GM12872 (cell line): ENCODE results near the gene FMN1.

Experiments
- TF ChIP-seq, protein P1 (sequence below): IDR thresholded peaks from 3 replicates; pipeline ENCODE4 v1.5.1; 2011; ENCODE audit warnings: low read depth, mild to moderate bottlenecking, low read length, moderate library complexity; ENCODE audit not compliant: insufficient read depth

Gene FMN1

GRCh38 chr15:32878869-32879805, 315.4 kb downstream of the FMN1 start:
- TF ChIP-seq, protein P1, sequence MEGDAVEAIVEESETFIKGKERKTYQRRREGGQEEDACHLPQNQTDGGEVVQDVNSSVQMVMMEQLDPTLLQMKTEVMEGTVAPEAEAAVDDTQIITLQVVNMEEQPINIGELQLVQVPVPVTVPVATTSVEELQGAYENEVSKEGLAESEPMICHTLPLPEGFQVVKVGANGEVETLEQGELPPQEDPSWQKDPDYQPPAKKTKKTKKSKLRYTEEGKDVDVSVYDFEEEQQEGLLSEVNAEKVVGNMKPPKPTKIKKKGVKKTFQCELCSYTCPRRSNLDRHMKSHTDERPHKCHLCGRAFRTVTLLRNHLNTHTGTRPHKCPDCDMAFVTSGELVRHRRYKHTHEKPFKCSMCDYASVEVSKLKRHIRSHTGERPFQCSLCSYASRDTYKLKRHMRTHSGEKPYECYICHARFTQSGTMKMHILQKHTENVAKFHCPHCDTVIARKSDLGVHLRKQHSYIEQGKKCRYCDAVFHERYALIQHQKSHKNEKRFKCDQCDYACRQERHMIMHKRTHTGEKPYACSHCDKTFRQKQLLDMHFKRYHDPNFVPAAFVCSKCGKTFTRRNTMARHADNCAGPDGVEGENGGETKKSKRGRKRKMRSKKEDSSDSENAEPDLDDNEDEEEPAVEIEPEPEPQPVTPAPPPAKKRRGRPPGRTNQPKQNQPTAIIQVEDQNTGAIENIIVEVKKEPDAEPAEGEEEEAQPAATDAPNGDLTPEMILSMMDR: no peak

- TF ChIP-seq, protein P1: no peak
These were observed 316.2 kb downstream of the FMN1 start for GRCh38 chr15:32878342-32878741.

- TF ChIP-seq, protein P1: no peak
These were observed 317.1 kb downstream of the FMN1 start for GRCh38 chr15:32877252-32878019.

DNA sequence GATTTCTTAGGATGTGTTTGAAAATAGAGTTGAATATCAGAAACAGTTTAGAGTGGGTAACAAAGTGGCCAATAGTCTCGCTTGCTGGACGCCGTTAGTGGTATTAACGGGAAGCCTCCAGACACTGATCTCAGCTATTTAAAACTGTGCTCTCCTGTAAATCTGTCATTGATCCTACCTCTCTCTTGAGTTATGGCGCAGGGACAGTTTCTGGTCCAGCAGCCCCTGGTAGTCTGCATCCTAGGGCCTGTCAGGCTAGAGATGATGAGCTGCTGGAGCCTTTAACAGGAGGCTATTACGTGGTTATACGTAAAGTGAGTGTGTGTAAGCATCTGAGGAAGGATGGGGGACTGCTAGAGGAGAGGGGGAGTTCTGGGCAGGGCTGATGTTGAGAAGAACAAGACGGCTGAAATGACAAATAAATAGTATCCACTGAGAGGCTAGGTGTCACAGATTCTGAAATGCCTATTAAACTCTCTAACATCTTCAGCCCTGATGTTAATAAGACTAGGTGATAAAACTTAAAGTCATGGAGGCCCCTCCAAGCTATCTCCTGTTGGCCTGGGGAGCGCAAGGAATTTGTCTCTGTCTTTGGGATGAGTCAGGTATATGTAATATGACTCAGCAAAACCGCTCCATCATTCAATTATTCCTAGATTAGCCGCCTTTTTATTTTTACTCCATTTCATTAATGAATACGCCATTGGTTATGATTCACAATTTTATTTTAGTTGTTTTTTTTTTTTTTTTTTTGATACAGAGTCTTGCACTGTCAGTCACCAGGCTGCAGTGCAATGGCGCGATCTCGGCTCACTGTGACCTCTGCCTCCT, 321.0 kb downstream of the FMN1 start:
- TF ChIP-seq, protein P1: no peak

- TF ChIP-seq, protein P1: no peak
These were observed 321.8 kb downstream of the FMN1 start for GRCh38 chr15:32872621-32873283.

DNA sequence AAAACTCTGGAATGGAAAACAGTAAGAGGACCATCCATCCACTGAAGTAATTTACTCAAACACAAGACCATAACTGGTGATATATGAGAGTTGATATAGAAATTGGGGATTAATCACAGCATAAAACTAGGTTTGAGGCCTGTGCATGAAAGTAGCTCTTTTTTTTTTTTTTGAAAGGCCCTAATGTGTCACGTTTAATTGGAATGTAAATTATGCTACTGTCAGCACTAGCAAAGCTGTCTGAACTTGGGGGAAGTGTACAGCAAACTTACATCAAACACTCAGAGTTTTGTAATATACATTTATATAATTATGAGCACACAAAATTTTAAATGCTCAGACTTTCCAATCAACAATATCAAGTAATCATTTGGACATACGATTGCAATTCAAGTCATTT, 322.6 kb downstream of the FMN1 start:
- TF ChIP-seq, protein P1: no peak
